CD4-positive, alpha-beta memory T cell (primary cell): Measurements from ENCODE around the gene ATF7IP. TPM values are rescaled to one million over a fixed set of nuclear protein-coding genes. Genes with fewer than 3 reads are reported as not detected.

Experiments used
- CTCF ChIA-PET: fragments of 350-600 bp; sonication (Branson Sonifier 250); formaldehyde crosslinking; loops from one replicate; lab custom pipeline; 2021; ENCODE audit warnings: inconsistent platforms; ENCODE audit not compliant: partially characterized antibody; lab: Charles Lee
- POLR2A ChIA-PET: fragments of 350-600 bp; sonication (Branson Sonifier 250); formaldehyde crosslinking; loops from one replicate; lab custom pipeline; 2021; ENCODE audit not compliant: partially characterized antibody; lab: Charles Lee
- DNase-seq, 5 donors: peaks; one replicate each; pipeline versions ENCODE4 v3.0.0 to v3.0.0-alpha.2; 2020 to 2022; ENCODE audit warnings: mixed read lengths in 1 of 5
- H3K27ac ChIP-seq: one replicate; pipeline ENCODE4 v1.7.0; 2013; ENCODE audit warnings: low read depth, low read length
- H3K27me3 ChIP-seq: 2 replicates; pipeline ENCODE4 v1.7.0; 2013; ENCODE audit warnings: mild to moderate bottlenecking, low read length, moderate library complexity; ENCODE audit not compliant: insufficient read depth
- H3K36me3 ChIP-seq: 2 replicates; pipeline ENCODE4 v1.7.0; 2013; ENCODE audit warnings: mild to moderate bottlenecking, low read length, moderate library complexity; ENCODE audit not compliant: insufficient read depth
- H3K4me1 ChIP-seq: 2 replicates; pipeline ENCODE4 v1.7.0; 2013; ENCODE audit warnings: mild to moderate bottlenecking, low read length, moderate library complexity; ENCODE audit not compliant: insufficient read depth
- H3K4me3 ChIP-seq, 2 donors: one replicate each; pipeline ENCODE4 v1.7.0; 2013; ENCODE audit warnings: low read length in 2 of 2, mild to moderate bottlenecking in 1 of 2
- H3K9me3 ChIP-seq, 2 donors: one replicate each; pipeline ENCODE4 v1.7.0; 2013; ENCODE audit warnings: low read length in 2 of 2, control low read depth in 1 of 2; ENCODE audit not compliant: control insufficient read depth in 1 of 2
- H3K27ac Mint-ChIP-seq, 7 donors: one replicate each; pipeline ENCODE4 v1.8.0; 2020 to 2021; ENCODE audit warnings: mixed read lengths in 7 of 7, mild to moderate bottlenecking in 6 of 7, inconsistent platforms in 3 of 7, moderate library complexity in 3 of 7
- H3K27me3 Mint-ChIP-seq, 2 donors: one replicate each; pipeline ENCODE4 v1.8.0; 2020 to 2021; ENCODE audit warnings: mixed read lengths in 2 of 2
- H3K36me3 Mint-ChIP-seq, 2 donors: one replicate each; pipeline ENCODE4 v1.8.0; 2020 to 2021; ENCODE audit warnings: mixed read lengths in 2 of 2, inconsistent platforms in 1 of 2, mild to moderate bottlenecking in 1 of 2
- H3K4me1 Mint-ChIP-seq, 4 donors: one replicate each; pipeline ENCODE4 v1.8.0; 2020 to 2021; ENCODE audit warnings: mixed read lengths in 4 of 4, mild to moderate bottlenecking in 1 of 4
- H3K4me3 Mint-ChIP-seq, 8 donors: one replicate each; pipeline ENCODE4 v1.8.0; 2020 to 2021; ENCODE audit warnings: mixed read lengths in 8 of 8, mild to moderate bottlenecking in 7 of 8, moderate library complexity in 6 of 8, inconsistent platforms in 3 of 8
- H3K9me3 Mint-ChIP-seq, 8 donors: one replicate each; pipeline ENCODE4 v1.8.0; 2020 to 2021; ENCODE audit warnings: mixed read lengths in 8 of 8, mild to moderate bottlenecking in 5 of 8, inconsistent platforms in 3 of 8, moderate library complexity in 1 of 8
- intact Hi-C: fragments of 100-400 bp; cut with micrococcal nuclease; formaldehyde crosslinking; loops from one replicate; pipeline ENCODE4 v1.15.1; 2023
- polyA plus RNA-seq, 2 donors: library from polyadenylated mRNA; unstranded; fragments of 300-500 nt; fragmentation: Illumina TruSeq; gene quantifications; one replicate each; pipeline ENCODE4 v1.2.3, GENCODE V29; 2021
- total RNA-seq, 2 experiments: library from RNA; stranded (reverse); gene quantifications; one replicate each; pipeline ENCODE4 v1.2.3, GENCODE V29; 2021

ATF7IP gene
- total and polyA plus RNA-seq, 4 experiments from 2014 or later = 87.3 to 223 (median 156) TPM

GRCh38 chr12:14482361-14482760 lies 116.9 kb downstream of the ATF7IP start:
- H3K9me3 ChIP-seq = no peaks in the 10 kb centered on the region
- H3K27me3 ChIP-seq = no peaks in the 10 kb centered on the region
- H3K27me3 Mint-ChIP-seq = no peaks in the 10 kb centered on the region
- H3K4me3 ChIP-seq = no peak overlapping the region
- no peak for DNase-seq
- peaks cover 79 to 90% of the 10 kb centered on the region in 2 donors for H3K36me3 Mint-ChIP-seq
- POLR2A ChIA-PET = no interaction called here
- CTCF ChIA-PET = no interaction called here
- H3K27ac Mint-ChIP-seq = peak overlapping the region in 3 of 7 donors; percentile 1 to 58 (median 43)
- intact Hi-C loops = no loop called here
- H3K27ac ChIP-seq = no peak overlapping the region
- H3K4me1 Mint-ChIP-seq = peaks cover 0 to 12% (median 3%) of the 10 kb centered on the region in 4 donors
- no peak overlapping the region for H3K4me3 Mint-ChIP-seq
- H3K4me1 ChIP-seq = no peaks in the 10 kb centered on the region
- H3K9me3 Mint-ChIP-seq = peaks cover 0 to 4% (median 0%) of the 10 kb centered on the region in 8 donors
- peaks cover 72% of the 10 kb centered on the region for H3K36me3 ChIP-seq

GRCh38 chr12:14482886-14483285 lies 117.4 kb downstream of the ATF7IP start:
- no peaks in the 10 kb centered on the region for H3K27me3 ChIP-seq
- POLR2A ChIA-PET = no interaction called here
- H3K9me3 Mint-ChIP-seq = peaks cover 0 to 4% (median 0%) of the 10 kb centered on the region in 8 donors
- H3K9me3 ChIP-seq = no peaks in the 10 kb centered on the region
- intact Hi-C loops = no loop called here
- H3K4me3 ChIP-seq = no peak overlapping the region
- H3K36me3 Mint-ChIP-seq = peaks cover 79 to 91% of the 10 kb centered on the region in 2 donors
- peaks cover 0 to 12% (median 3%) of the 10 kb centered on the region in 4 donors for H3K4me1 Mint-ChIP-seq
- H3K4me3 Mint-ChIP-seq = no peak overlapping the region
- no peak overlapping the region for H3K27ac ChIP-seq
- peak overlapping the region in 2 of 7 donors; percentile 1 to 58 for H3K27ac Mint-ChIP-seq
- H3K36me3 ChIP-seq = peaks cover 78% of the 10 kb centered on the region
- CTCF ChIA-PET = no interaction called here
- DNase-seq = no peak
- no peaks in the 10 kb centered on the region for H3K27me3 Mint-ChIP-seq
- H3K4me1 ChIP-seq = no peaks in the 10 kb centered on the region

- no peak overlapping the region for H3K27ac ChIP-seq
- no peaks in the 10 kb centered on the region for H3K4me1 ChIP-seq
- no peaks in the 10 kb centered on the region for H3K27me3 Mint-ChIP-seq
- no peaks in the 10 kb centered on the region for H3K9me3 ChIP-seq
- H3K36me3 Mint-ChIP-seq = peaks cover 84 to 86% of the 10 kb centered on the region in 2 donors
- intact Hi-C loops = no loop called here
- H3K27ac Mint-ChIP-seq = peak overlapping the region in 3 of 7 donors; percentile 19 to 36 (median 33)
- no peaks in the 10 kb centered on the region for H3K27me3 ChIP-seq
- POLR2A ChIA-PET = interaction anchor here (1.1 kb wide), 1 partner anchor 239 kb away, joined by 3 read pairs; no protein-coding TSS in a partner anchor
- H3K4me3 ChIP-seq = no peak overlapping the region
- H3K36me3 ChIP-seq = peaks cover 62% of the 10 kb centered on the region
- H3K4me1 Mint-ChIP-seq = peaks cover 0 to 4% (median under 1%) of the 10 kb centered on the region in 4 donors
- CTCF ChIA-PET = no interaction called here
- no peak for DNase-seq
- H3K9me3 Mint-ChIP-seq = peaks cover 0 to 3% (median 0%) of the 10 kb centered on the region in 8 donors
- H3K4me3 Mint-ChIP-seq = no peak overlapping the region
Measured at GRCh38 chr12:14495326-14495725, 129.8 kb downstream of the ATF7IP start.

- no peak for DNase-seq
- H3K27me3 Mint-ChIP-seq = no peaks in the 10 kb centered on the region
- ChIA-PET CTCF (no interaction called here), POLR2A (interaction anchor here (0.6 to 0.7 kb wide), 2 partner anchors 26 to 248 kb away, joined by 3 to 4 read pairs; no protein-coding TSS in a partner anchor)
- Histone ChIP-seq H3K36me3 (no peaks in the 10 kb centered on the region), H3K9me3 (no peaks in the 10 kb centered on the region), H3K27me3 (no peaks in the 10 kb centered on the region), H3K4me3 (no peak overlapping the region), H3K4me1 (no peaks in the 10 kb centered on the region), H3K27ac (no peak overlapping the region)
- no peaks in the 10 kb centered on the region for H3K9me3 Mint-ChIP-seq
- peaks cover 0 to 2% (median 0%) of the 10 kb centered on the region in 4 donors for H3K4me1 Mint-ChIP-seq
- peak overlapping the region in 3 of 7 donors; percentile 3 to 66 (median 38) for H3K27ac Mint-ChIP-seq
- intact Hi-C loops = no loop called here
- no peak overlapping the region for H3K4me3 Mint-ChIP-seq
- peaks cover 21 to 32% of the 10 kb centered on the region in 2 donors for H3K36me3 Mint-ChIP-seq
Measured at GRCh38 chr12:14505626-14506596, 140.4 kb downstream of the ATF7IP start.

GRCh38 chr12:14510574-14510973 lies 145.1 kb downstream of the ATF7IP start:
- H3K9me3 Mint-ChIP-seq = no peaks in the 10 kb centered on the region
- intact Hi-C loops = no loop called here
- H3K36me3 Mint-ChIP-seq = peaks cover 2% of the 10 kb centered on the region in 2 donors
- peaks cover 0 to 2% (median 0%) of the 10 kb centered on the region in 4 donors for H3K4me1 Mint-ChIP-seq
- H3K4me3 ChIP-seq = no peak overlapping the region
- H3K36me3 ChIP-seq = no peaks in the 10 kb centered on the region
- no peak overlapping the region for H3K4me3 Mint-ChIP-seq
- no peak overlapping the region for H3K27ac Mint-ChIP-seq
- ChIA-PET CTCF (no interaction called here), POLR2A (no interaction called here)
- peaks cover 2% of the 10 kb centered on the region in 2 donors for H3K27me3 Mint-ChIP-seq
- H3K4me1 ChIP-seq = no peaks in the 10 kb centered on the region
- H3K27ac ChIP-seq = no peak overlapping the region
- no peak for DNase-seq
- H3K9me3 ChIP-seq = no peaks in the 10 kb centered on the region
- no peaks in the 10 kb centered on the region for H3K27me3 ChIP-seq

GRCh38 chr12:14514154-14514842 lies 148.8 kb downstream of the ATF7IP start:
- Histone ChIP-seq H3K36me3 (no peaks in the 10 kb centered on the region), H3K27me3 (no peaks in the 10 kb centered on the region), H3K27ac (no peak overlapping the region), H3K9me3 (no peaks in the 10 kb centered on the region), H3K4me3 (no peak overlapping the region), H3K4me1 (no peaks in the 10 kb centered on the region)
- Mint-ChIP-seq H3K27ac (no peak overlapping the region), H3K27me3 (peaks cover 4 to 5% of the 10 kb centered on the region in 2 donors), H3K9me3 (peaks cover 0 to 3% (median 0%) of the 10 kb centered on the region in 8 donors), H3K4me1 (peaks cover 0 to 2% (median 0%) of the 10 kb centered on the region in 4 donors), H3K4me3 (no peak overlapping the region), H3K36me3 (no peaks in the 10 kb centered on the region)
- ChIA-PET POLR2A (no interaction called here), CTCF (interaction anchor here (1.0 kb wide), 1 partner anchor 347 kb away, joined by 3 read pairs; no protein-coding TSS in a partner anchor)
- intact Hi-C loops = no loop called here
- DNase-seq = no peak

GRCh38 chr12:14514946-14515345 lies 149.5 kb downstream of the ATF7IP start:
- Mint-ChIP-seq H3K4me3 (no peak overlapping the region), H3K4me1 (no peaks in the 10 kb centered on the region), H3K27ac (no peak overlapping the region), H3K27me3 (peaks cover 4 to 5% of the 10 kb centered on the region in 2 donors), H3K36me3 (no peaks in the 10 kb centered on the region), H3K9me3 (peaks cover 0 to 8% (median 3%) of the 10 kb centered on the region in 8 donors)
- H3K9me3 ChIP-seq = no peaks in the 10 kb centered on the region
- H3K4me3 ChIP-seq = no peak overlapping the region
- DNase-seq = no peak
- H3K27ac ChIP-seq = no peak overlapping the region
- POLR2A ChIA-PET = no interaction called here
- no peaks in the 10 kb centered on the region for H3K4me1 ChIP-seq
- H3K36me3 ChIP-seq = no peaks in the 10 kb centered on the region
- no peaks in the 10 kb centered on the region for H3K27me3 ChIP-seq
- CTCF ChIA-PET = no interaction called here
- intact Hi-C loops = no loop called here
